Left lung (tissue), 10 donors: ENCODE results near the gene CHMP3. TPM values are rescaled to one million over a fixed set of nuclear protein-coding genes. Genes with fewer than 3 reads are reported as not detected.
A peak's percentile ranks its signal among the peaks of the same experiment; 100 is the strongest.

Experiments used
- ATAC-seq: fragments of 200-7000 bp; cut with Tn5 transposase; one replicate; pipeline ENCODE4 v1.9.1; 2020; ENCODE audit warnings: moderate library complexity
- DNase-seq, 4 donors: peaks; one replicate each; pipeline ENCODE4 v3.0.0-alpha.2; 2013 to 2020
- H3K27ac ChIP-seq, 2 donors: fragments of 200-600 bp; sonication (generic) in 1 of 2; one replicate each; pipeline versions ENCODE4 v1.5.0 to v1.8.0; 2020 to 2021
- H3K27me3 ChIP-seq, 2 donors: fragments of 200-600 bp; sonication (generic) in 1 of 2; one replicate each; pipeline versions ENCODE4 v1.5.0 to v1.8.0; 2020 to 2021
- H3K36me3 ChIP-seq, 2 donors: fragments of 200-600 bp; sonication (generic) in 1 of 2; one replicate each; pipeline versions ENCODE4 v1.5.0 to v1.8.0; 2020 to 2021
- H3K4me1 ChIP-seq, 2 donors: fragments of 200-600 bp; one replicate each; pipeline ENCODE4 v1.8.0; 2021
- H3K4me3 ChIP-seq, 2 donors: fragments of 200-600 bp; sonication (generic) in 1 of 2; one replicate each; pipeline versions ENCODE4 v1.5.0 to v1.8.0; 2020 to 2021; ENCODE audit warnings: mild to moderate bottlenecking in 1 of 2
- H3K9me3 ChIP-seq, 2 donors: fragments of 200-600 bp; sonication (generic) in 1 of 2; one replicate each; pipeline versions ENCODE4 v1.5.0 to v1.8.0; 2020 to 2021
- intact Hi-C, 2 donors: fragments of 100-400 bp; cut with DNase I; formaldehyde crosslinking; loops; one replicate each; pipeline versions ENCODE4 v1.11.2 to v1.14.2; 2022
- polyA plus RNA-seq, 6 donors: library from polyadenylated mRNA; unstranded; fragments of 120-200 nt; gene quantifications; one replicate each; pipeline ENCODE4 v1.2.1, GENCODE V29; 2013; ENCODE audit not compliant: insufficient read length in 6 of 6
- total RNA-seq, 2 donors: library from RNA; stranded (reverse); fragmentation: NEBNext Ultra II Directional; extraction: Animal tissue kit (Norgen Biotek cat#: 25700); gene quantifications; one replicate each; pipeline ENCODE4 v1.2.1, GENCODE V29; 2021
- TF ChIP-seq, protein P1 (sequence below), 2 donors: fragments of 200-600 bp; sonication (generic) in 1 of 2; IDR thresholded peaks; one replicate each; pipeline versions ENCODE4 v1.5.0 to v1.8.0; 2021; ENCODE audit warnings: antibody characterized with exemption in 2 of 2
- donor health status: DM: no; HTN: yes; CAD: no.
- donor health status: DM: no; HTN: no; CAD: no.

CHMP3 gene
- total and polyA plus RNA-seq, 8 donors, result 117 to 159 (median 147) TPM

DNA sequence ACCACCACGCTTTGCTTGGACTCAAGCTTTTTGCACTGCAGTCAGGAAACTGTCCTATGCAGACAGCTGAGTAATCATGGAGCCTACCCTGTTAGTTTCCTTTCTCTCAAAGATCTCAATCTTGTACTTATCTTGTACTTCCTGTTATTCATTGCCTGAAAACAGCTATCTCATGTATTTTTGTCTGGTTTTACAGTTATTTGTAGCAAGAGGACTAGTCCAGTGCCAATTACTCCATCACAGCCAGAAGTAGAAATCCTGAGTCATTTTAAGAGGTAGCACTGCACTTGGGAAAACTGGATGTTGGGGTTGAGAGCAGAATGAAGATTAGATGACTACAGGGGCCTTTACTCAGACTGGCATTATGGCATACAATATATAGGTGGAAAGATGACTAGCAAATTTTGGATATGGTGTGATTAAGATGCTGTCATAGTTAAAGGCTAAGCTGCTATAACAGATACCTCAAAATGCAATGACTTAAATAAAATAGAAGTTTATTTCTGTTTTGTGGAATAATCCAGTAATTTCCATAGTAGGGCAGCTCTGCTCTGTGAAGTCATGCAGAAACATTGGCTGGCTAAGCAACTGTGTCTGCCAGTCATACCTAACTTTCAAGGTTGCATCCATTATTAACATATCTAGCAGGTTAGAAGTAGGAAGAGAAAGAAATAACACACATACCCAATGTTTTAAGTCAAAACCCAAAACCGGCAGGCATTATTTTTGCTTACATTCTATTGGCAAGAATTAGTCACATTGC lies 21.1 kb upstream of the CHMP3 start:
- no peak for DNase-seq
- H3K27me3 ChIP-seq, result no peaks in the 10 kb centered on the region
- H3K9me3 ChIP-seq, result no peaks in the 10 kb centered on the region
- TF ChIP-seq, protein P1, sequence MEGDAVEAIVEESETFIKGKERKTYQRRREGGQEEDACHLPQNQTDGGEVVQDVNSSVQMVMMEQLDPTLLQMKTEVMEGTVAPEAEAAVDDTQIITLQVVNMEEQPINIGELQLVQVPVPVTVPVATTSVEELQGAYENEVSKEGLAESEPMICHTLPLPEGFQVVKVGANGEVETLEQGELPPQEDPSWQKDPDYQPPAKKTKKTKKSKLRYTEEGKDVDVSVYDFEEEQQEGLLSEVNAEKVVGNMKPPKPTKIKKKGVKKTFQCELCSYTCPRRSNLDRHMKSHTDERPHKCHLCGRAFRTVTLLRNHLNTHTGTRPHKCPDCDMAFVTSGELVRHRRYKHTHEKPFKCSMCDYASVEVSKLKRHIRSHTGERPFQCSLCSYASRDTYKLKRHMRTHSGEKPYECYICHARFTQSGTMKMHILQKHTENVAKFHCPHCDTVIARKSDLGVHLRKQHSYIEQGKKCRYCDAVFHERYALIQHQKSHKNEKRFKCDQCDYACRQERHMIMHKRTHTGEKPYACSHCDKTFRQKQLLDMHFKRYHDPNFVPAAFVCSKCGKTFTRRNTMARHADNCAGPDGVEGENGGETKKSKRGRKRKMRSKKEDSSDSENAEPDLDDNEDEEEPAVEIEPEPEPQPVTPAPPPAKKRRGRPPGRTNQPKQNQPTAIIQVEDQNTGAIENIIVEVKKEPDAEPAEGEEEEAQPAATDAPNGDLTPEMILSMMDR (IDR thresholded peaks at IDR 0.05), result no peak
- peak overlapping the region in 1 of 2 donors; percentile 40 for H3K27ac ChIP-seq
- H3K4me1 ChIP-seq, result peaks cover 0 to 8% of the 10 kb centered on the region in 2 donors
- no peak overlapping the region for H3K4me3 ChIP-seq
- no peaks in the 10 kb centered on the region for H3K36me3 ChIP-seq
- intact Hi-C loops, result no loop called here
- ATAC-seq, result peak; percentile 46

DNA sequence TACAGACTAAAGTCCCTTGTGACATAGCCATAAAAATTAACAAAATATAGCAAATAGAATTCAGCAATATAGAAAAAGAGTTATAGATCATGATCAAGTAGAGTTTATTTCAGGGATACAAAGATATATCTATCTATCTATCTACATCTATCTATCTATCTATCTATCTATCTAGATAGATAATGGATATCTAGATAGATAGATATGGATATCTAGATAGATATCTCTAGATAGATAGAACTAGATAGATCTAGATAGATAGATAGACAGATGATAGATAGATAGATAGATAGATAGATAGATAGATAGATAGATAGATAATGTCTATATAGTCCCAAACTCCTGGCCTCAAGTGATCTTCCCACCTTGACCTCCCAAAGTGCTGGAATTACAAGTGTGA lies 17.3 kb upstream of the CHMP3 start:
- no peaks in the 10 kb centered on the region for H3K27me3 ChIP-seq
- no peaks in the 10 kb centered on the region for H3K36me3 ChIP-seq
- H3K4me3 ChIP-seq, result no peak overlapping the region
- H3K27ac ChIP-seq, result no peak overlapping the region
- H3K9me3 ChIP-seq, result peaks cover 0 to 4% of the 10 kb centered on the region in 2 donors
- TF ChIP-seq, protein P1 (IDR thresholded peaks at IDR 0.05), result no peak
- intact Hi-C loops, result no loop called here
- DNase-seq (no peak), ATAC-seq (no peak)
- peaks cover 0 to 8% of the 10 kb centered on the region in 2 donors for H3K4me1 ChIP-seq

DNA sequence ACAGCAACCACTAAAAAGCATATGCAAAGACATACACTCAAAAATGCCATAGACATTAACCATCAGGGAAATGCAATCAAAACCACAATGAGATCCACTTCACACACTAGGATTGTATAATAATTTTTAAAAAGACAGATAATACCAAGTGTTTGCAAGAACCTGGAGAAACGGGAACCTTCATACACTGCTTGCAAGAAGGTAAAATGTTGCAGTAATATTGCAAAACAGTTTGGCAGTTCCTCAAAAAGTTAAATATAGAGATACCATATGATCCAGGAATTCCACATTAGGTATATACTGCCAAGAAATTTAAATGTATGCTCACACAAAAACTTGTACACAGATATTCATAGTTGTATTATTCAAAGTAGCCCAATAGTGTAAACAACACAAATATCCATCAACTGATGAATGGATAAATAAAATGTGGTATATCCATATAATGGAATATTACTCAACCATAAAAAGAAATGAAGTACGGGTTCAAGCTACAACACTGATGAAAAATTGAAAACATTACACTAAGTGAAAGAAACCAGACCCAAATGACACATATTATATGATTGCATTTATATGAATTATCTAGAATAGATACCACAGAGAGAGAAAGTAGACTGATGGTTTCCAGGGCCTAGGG lies 14.7 kb upstream of the CHMP3 start:
- H3K9me3 ChIP-seq, result peaks cover 0 to 4% of the 10 kb centered on the region in 2 donors
- H3K4me1 ChIP-seq, result no peaks in the 10 kb centered on the region
- no peaks in the 10 kb centered on the region for H3K36me3 ChIP-seq
- no peaks in the 10 kb centered on the region for H3K27me3 ChIP-seq
- TF ChIP-seq, protein P1 (IDR thresholded peaks at IDR 0.05), result no peak
- no peak for DNase-seq
- ATAC-seq, result no peak
- intact Hi-C loops, result no loop called here
- H3K27ac ChIP-seq, result no peak overlapping the region
- H3K4me3 ChIP-seq, result no peak overlapping the region

DNA sequence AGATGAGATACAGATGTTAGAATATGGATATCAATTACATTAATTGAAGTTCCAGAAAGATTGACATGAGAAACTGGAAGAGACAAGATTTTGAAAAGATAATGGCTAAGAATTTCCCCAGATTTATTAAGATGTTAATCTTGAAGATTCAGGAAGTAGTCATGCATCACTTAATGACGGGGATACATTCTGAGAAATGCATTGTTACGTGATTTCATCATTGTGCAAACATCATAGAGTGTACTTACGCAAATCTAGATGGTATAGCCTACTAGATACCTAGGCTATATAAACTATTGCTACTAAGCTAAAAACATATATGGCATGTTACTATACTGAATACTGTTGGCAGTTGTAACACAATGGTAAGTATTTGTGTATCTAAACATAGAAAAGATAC lies 6.8 kb upstream of the CHMP3 start:
- no peak overlapping the region for H3K4me3 ChIP-seq
- intact Hi-C loops, result no loop called here
- H3K27me3 ChIP-seq, result no peaks in the 10 kb centered on the region
- ATAC-seq (no peak), DNase-seq (no peak)
- H3K4me1 ChIP-seq, result no peaks in the 10 kb centered on the region
- H3K9me3 ChIP-seq, result no peaks in the 10 kb centered on the region
- H3K27ac ChIP-seq, result no peak overlapping the region
- H3K36me3 ChIP-seq, result no peaks in the 10 kb centered on the region
- TF ChIP-seq, protein P1 (IDR thresholded peaks at IDR 0.05), result no peak

DNA sequence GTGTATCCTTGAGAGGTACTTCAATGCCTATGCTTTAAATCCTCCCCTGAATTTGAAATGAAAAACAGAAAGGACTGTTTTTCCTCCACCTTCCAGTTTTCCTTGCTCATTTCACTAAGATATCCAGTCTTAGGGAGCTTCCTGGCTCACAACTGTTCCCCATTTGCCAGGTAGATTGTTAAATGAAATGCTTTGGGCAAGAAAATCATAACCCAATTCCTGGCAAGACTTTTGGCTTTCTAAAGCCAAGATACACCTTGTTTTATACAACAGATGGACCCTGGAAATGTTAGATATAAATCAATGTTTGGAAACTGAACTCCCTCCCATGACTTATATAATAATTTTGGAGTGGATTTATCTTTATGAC lies 3.6 kb upstream of the CHMP3 start:
- DNase-seq (no peak), ATAC-seq (no peak)
- H3K36me3 ChIP-seq, result no peaks in the 10 kb centered on the region
- no peaks in the 10 kb centered on the region for H3K27me3 ChIP-seq
- H3K27ac ChIP-seq, result no peak overlapping the region
- TF ChIP-seq, protein P1 (IDR thresholded peaks at IDR 0.05), result no peak
- no peaks in the 10 kb centered on the region for H3K9me3 ChIP-seq
- peaks cover 0 to 9% of the 10 kb centered on the region in 2 donors for H3K4me1 ChIP-seq
- intact Hi-C loops, result no loop called here
- H3K4me3 ChIP-seq, result no peak overlapping the region
